ENCODE measurements around the gene CYBC1. TPM values are rescaled to one million over a fixed set of nuclear protein-coding genes. Genes with fewer than 3 reads are reported as not detected.
A peak's percentile ranks its signal among the peaks of the same experiment; 100 is the strongest.

CYBC1 gene
- total RNA-seq, 1 donor from 2014 or later: 124 TPM

DNA sequence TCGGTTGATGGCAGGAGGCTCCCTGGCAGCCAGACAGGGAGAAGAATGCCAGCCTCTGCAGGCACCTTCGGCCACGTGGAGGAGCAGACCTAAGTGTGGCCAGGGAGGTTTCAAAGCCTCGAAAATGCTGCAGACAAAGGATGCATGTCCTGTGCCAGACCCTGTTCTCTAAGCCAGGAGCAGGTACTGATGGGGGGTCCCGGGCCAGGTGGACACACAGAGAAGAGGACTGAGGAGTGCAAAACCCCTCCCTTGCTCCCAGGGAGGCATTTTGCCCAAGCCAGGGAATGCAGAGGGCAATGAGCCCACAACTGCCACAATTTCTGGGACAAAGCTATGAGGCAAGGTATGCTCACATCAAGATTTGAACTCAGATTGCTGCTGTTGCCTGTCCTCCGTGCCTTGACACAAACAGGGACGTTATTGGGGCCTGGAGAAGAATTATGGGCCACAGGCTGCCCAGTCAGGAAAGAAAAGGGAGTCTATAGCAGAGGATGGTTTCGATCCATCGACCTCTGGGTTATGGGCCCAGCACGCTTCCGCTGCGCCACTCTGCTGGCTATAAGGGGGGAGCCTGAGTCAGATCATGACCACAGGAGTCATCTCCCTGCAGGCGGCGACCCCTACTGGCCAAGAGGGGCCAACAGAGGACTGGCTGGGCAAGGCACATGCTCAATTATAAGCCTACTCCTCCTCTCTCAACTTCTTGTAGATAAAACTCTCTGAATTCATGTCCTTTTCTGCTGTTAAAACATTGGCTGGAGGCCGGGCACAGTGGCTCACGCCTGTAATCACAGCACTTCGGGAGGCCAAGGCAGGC, 43.9 kb upstream of the CYBC1 start:
- Histone ChIP-seq H3K4me3 (no peak overlapping the region), H3K27me3 (no peaks in the 10 kb centered on the region), H3K27ac (peak overlapping the region; percentile 90 to 91), H3K9me3 (no peaks in the 10 kb centered on the region), H3K36me3 (no peaks in the 10 kb centered on the region), H3K4me1 (peaks cover 6 to 28% of the 10 kb centered on the region in 2 donors)
- TF ChIP-seq, protein P1, sequence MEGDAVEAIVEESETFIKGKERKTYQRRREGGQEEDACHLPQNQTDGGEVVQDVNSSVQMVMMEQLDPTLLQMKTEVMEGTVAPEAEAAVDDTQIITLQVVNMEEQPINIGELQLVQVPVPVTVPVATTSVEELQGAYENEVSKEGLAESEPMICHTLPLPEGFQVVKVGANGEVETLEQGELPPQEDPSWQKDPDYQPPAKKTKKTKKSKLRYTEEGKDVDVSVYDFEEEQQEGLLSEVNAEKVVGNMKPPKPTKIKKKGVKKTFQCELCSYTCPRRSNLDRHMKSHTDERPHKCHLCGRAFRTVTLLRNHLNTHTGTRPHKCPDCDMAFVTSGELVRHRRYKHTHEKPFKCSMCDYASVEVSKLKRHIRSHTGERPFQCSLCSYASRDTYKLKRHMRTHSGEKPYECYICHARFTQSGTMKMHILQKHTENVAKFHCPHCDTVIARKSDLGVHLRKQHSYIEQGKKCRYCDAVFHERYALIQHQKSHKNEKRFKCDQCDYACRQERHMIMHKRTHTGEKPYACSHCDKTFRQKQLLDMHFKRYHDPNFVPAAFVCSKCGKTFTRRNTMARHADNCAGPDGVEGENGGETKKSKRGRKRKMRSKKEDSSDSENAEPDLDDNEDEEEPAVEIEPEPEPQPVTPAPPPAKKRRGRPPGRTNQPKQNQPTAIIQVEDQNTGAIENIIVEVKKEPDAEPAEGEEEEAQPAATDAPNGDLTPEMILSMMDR (IDR thresholded peaks at IDR 0.05): peak; percentile 81 to 95 (median 87)
- intact Hi-C loops (cut with DNase I): loop anchor here (5.0 kb wide), 1 partner anchor 202 kb away; no protein-coding TSS in a partner anchor
- DNase-seq (ENCODE audit: low spot score in 2 of 2): peak; percentile 84 to 96

GRCh38 chr17:82493226-82493781, 42.8 kb upstream of the CYBC1 start:
- Histone ChIP-seq H3K27me3 (no peaks in the 10 kb centered on the region), H3K9me3 (no peaks in the 10 kb centered on the region), H3K4me1 (peaks cover 9 to 36% of the 10 kb centered on the region in 2 donors), H3K27ac (peak overlapping the region; percentile 90 to 91), H3K4me3 (no peak overlapping the region), H3K36me3 (no peaks in the 10 kb centered on the region)
- TF ChIP-seq, protein P1 (IDR thresholded peaks at IDR 0.05): no peak
- intact Hi-C loops (cut with DNase I): loop anchor here (5.0 kb wide), 1 partner anchor 201 kb away; no protein-coding TSS in a partner anchor
- no peak for DNase-seq (ENCODE audit: low spot score in 2 of 2)

DNA sequence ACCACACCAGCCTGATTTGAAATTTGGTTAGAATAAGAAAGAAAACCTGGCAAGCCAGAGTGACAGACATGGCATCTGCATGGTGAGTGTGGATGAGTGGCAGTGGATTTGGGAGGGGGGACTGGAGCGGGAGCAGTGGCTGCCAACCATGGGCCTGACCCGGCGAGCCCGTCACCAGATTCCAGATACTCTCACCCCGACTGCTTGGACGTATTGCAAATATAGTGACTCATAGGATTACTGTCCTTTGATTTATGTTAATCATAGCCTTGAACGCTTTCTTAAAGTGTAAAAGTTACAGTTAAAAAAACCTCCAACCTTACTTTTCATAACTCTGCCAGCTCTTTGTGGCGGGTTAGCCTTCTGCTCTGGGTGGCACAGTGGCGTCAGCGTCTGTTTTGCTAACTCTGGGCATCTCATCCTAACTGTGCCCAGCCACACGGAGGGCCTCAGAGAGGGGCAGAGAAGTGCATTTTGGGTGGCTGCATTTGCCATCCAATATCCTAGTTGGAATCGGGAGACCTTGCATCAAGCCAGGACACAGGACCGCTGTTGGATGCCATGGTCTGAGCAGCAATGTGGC, 42.2 kb upstream of the CYBC1 start:
- TF ChIP-seq, protein P1 (IDR thresholded peaks at IDR 0.05): no peak
- intact Hi-C loops (cut with DNase I): loop anchor here (5.0 kb wide), 1 partner anchor 200 kb away; no protein-coding TSS in a partner anchor
- Histone ChIP-seq H3K36me3 (peaks cover 3% of the 10 kb centered on the region in 2 donors), H3K4me3 (no peak overlapping the region), H3K9me3 (no peaks in the 10 kb centered on the region), H3K4me1 (peaks cover 11 to 38% of the 10 kb centered on the region in 2 donors), H3K27ac (peak overlapping the region; percentile 90 to 91), H3K27me3 (no peaks in the 10 kb centered on the region)
- peak in 1 of 2 donors; percentile 79 for DNase-seq (ENCODE audit: low spot score in 2 of 2)

GRCh38 chr17:82491533-82491932, 41.0 kb upstream of the CYBC1 start:
- DNase-seq (ENCODE audit: low spot score in 2 of 2): no peak
- H3K9me3 ChIP-seq: no peaks in the 10 kb centered on the region
- peaks cover 6 to 10% of the 10 kb centered on the region in 2 donors for H3K36me3 ChIP-seq
- H3K4me3 ChIP-seq: no peak overlapping the region
- TF ChIP-seq, protein P1 (IDR thresholded peaks at IDR 0.05): no peak
- peaks cover 11 to 33% of the 10 kb centered on the region in 2 donors for H3K4me1 ChIP-seq
- peak overlapping the region in 1 of 2 donors; percentile 91 for H3K27ac ChIP-seq
- H3K27me3 ChIP-seq: no peaks in the 10 kb centered on the region
- intact Hi-C loops (cut with DNase I): loop anchor here (5.0 kb wide), 1 partner anchor 199 kb away; no protein-coding TSS in a partner anchor

DNA sequence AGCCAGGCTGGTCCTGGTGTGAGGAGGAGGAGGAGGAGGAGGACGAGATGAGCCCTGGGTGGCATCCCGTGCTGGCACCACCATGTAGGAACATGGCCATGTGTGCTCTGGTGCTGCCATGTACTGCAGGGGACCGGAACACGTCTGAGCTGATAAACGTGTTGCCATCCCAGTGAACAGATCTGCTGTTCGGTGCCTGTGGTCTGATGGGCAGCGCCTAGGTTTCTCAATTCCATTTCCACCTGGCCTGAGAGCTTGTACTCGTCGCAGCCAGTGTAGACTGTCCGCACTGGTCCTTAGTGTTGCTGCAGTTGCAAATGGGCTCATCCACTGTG, 40.6 kb upstream of the CYBC1 start:
- intact Hi-C loops (cut with DNase I): loop anchor here (5.0 kb wide), 1 partner anchor 199 kb away; no protein-coding TSS in a partner anchor
- no peak overlapping the region for H3K4me3 ChIP-seq
- TF ChIP-seq, protein P1 (IDR thresholded peaks at IDR 0.05): no peak
- H3K4me1 ChIP-seq: peaks cover 11 to 30% of the 10 kb centered on the region in 2 donors
- H3K27ac ChIP-seq: peak overlapping the region; percentile 91 to 98
- DNase-seq (ENCODE audit: low spot score in 2 of 2): no peak
- H3K36me3 ChIP-seq: peaks cover 9 to 14% of the 10 kb centered on the region in 2 donors
- no peaks in the 10 kb centered on the region for H3K27me3 ChIP-seq
- no peaks in the 10 kb centered on the region for H3K9me3 ChIP-seq

All from ascending aorta (tissue), 2 donors.